Tibial nerve (tissue), 4 donors: ENCODE data around the gene SPATA20.

Experiments
- EP300 ChIP-seq, 2 donors: sonication (generic); formaldehyde crosslinking; IDR thresholded peaks; one replicate each; pipeline ENCODE4 v1.6.1; 2017; ENCODE audit warnings: antibody characterized with exemption in 2 of 2, mild to moderate bottlenecking in 1 of 2
- POLR2A ChIP-seq, 2 donors: fragments of 450-650 bp; IDR thresholded peaks; one replicate each; pipeline ENCODE4 v1.6.1; 2017; ENCODE audit warnings: antibody characterized with exemption in 2 of 2, mild to moderate bottlenecking in 2 of 2, moderate library complexity in 2 of 2
- TF ChIP-seq, protein P1 (sequence below), 5 experiments: fragments of 200-600 bp in 3 of 5; fragments of 450-650 bp in 2 of 5; sonication (generic) in 3 of 5; IDR thresholded peaks; one replicate each; pipeline ENCODE4 v1.5.1; 2016 to 2019; ENCODE audit warnings: antibody characterized with exemption in 5 of 5, mild to moderate bottlenecking in 3 of 5, moderate library complexity in 2 of 5

DNA sequence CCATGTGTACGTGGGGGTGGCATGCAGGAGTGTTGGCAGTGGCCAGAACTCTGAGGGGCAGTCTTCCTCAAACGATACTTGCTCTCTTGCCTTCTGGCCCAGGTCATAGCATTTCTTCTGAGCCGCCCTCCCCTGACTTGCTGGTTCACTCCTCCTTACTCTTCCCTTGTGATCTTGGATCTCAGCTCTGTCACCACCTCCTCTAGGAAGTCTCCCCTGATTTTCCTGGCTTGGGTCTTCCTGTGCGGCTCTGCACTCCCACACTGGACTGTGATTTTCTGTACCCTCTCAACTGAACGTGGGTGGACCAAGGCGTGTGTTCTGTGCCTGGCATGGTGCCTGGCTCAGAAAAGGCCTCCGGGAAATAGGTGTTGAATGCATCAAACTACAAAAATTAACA, 11.6 kb upstream of the SPATA20 start:
- TF ChIP-seq EP300 (IDR thresholded peaks at IDR 0.05) (no peak), POLR2A (IDR thresholded peaks at IDR 0.05) (no peak)
- TF ChIP-seq, protein P1, sequence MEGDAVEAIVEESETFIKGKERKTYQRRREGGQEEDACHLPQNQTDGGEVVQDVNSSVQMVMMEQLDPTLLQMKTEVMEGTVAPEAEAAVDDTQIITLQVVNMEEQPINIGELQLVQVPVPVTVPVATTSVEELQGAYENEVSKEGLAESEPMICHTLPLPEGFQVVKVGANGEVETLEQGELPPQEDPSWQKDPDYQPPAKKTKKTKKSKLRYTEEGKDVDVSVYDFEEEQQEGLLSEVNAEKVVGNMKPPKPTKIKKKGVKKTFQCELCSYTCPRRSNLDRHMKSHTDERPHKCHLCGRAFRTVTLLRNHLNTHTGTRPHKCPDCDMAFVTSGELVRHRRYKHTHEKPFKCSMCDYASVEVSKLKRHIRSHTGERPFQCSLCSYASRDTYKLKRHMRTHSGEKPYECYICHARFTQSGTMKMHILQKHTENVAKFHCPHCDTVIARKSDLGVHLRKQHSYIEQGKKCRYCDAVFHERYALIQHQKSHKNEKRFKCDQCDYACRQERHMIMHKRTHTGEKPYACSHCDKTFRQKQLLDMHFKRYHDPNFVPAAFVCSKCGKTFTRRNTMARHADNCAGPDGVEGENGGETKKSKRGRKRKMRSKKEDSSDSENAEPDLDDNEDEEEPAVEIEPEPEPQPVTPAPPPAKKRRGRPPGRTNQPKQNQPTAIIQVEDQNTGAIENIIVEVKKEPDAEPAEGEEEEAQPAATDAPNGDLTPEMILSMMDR (IDR thresholded peaks at IDR 0.05), result no peak
